ENCODE results near the gene SLC5A6. TPM values are rescaled to one million over a fixed set of nuclear protein-coding genes. Genes with fewer than 3 reads are reported as not detected.

SLC5A6 gene
- polyA plus RNA-seq, 12 donors, result 11.1 to 25.1 (median 17.6) TPM; not detected in 1

Other genes with a start within 250 kb of the SLC5A6 start
- 100 to 1,000 TPM in 1 of 12 donors, 10 to 100 TPM in 11; 18.0 to 332 (median 26.6) TPM for gene MAPRE3, start 241.6 kb downstream of the SLC5A6 start, polyA plus RNA-seq (ENCODE audit: insufficient read length in 12 of 12)
- 10 to 100 TPM in 11 of 12 donors, not detected in 1; 48.5 to 80.4 (median 65.7) TPM for gene TMEM214, start 179.3 kb downstream of the SLC5A6 start, polyA plus RNA-seq (ENCODE audit: insufficient read length in 12 of 12)
- 10 to 100 TPM in 11 of 12 donors, not detected in 1; 17.0 to 62.7 (median 20.1) TPM for gene AGBL5, start 160.6 kb downstream of the SLC5A6 start, polyA plus RNA-seq (ENCODE audit: insufficient read length in 12 of 12)
- 100 to 1,000 TPM in 11 of 12 donors, not detected in 1; 209 to 311 (median 238) TPM for gene OST4, start 140.6 kb downstream of the SLC5A6 start, polyA plus RNA-seq (ENCODE audit: insufficient read length in 12 of 12)
- 100 to 1,000 TPM in 1 of 12 donors, 10 to 100 TPM in 10, not detected in 1; 39.9 to 107 (median 64.1) TPM for gene EMILIN1, start 133.7 kb downstream of the SLC5A6 start, polyA plus RNA-seq (ENCODE audit: insufficient read length in 12 of 12)
- 1 to 10 TPM in 11 of 12 donors, not detected in 1; 1.1 to 7.6 (median 2.1) TPM for gene KHK, start 125.5 kb downstream of the SLC5A6 start, polyA plus RNA-seq (ENCODE audit: insufficient read length in 12 of 12)
- gene CGREF1, start 93.1 kb downstream of the SLC5A6 start, polyA plus RNA-seq (ENCODE audit: insufficient read length in 12 of 12), result 1 to 10 TPM in 9 of 12 donors, under 1 TPM in 1, not detected in 2; 0.62 to 4.6 (median 1.8) TPM
- gene ABHD1, start 88.5 kb downstream of the SLC5A6 start, polyA plus RNA-seq (ENCODE audit: insufficient read length in 12 of 12), result under 1 TPM in 10 of 12 donors, not detected in 2; 0.12 to 0.70 (median 0.34) TPM
- 10 to 100 TPM in 11 of 12 donors, not detected in 1; 24.1 to 39.8 (median 33.6) TPM for gene PREB, start 77.6 kb downstream of the SLC5A6 start, polyA plus RNA-seq (ENCODE audit: insufficient read length in 12 of 12)
- gene PRR30, start 72.9 kb downstream of the SLC5A6 start, polyA plus RNA-seq (ENCODE audit: insufficient read length in 12 of 12), result not detected
- gene TCF23, start 63.3 kb downstream of the SLC5A6 start, polyA plus RNA-seq (ENCODE audit: insufficient read length in 12 of 12), result under 1 TPM in 10 of 12 donors, not detected in 2; 0.18 to 0.44 (median 0.30) TPM
- gene ATRAID, start 227 bp downstream of the SLC5A6 start, polyA plus RNA-seq (ENCODE audit: insufficient read length in 12 of 12), result 100 to 1,000 TPM in 5 of 12 donors, 10 to 100 TPM in 6, not detected in 1; 85.6 to 115 (median 98.3) TPM
- gene CAD, start 5.1 kb upstream of the SLC5A6 start, polyA plus RNA-seq (ENCODE audit: insufficient read length in 12 of 12), result 10 to 100 TPM in 11 of 12 donors, not detected in 1; 18.7 to 45.3 (median 24.5) TPM
- 1 to 10 TPM in 3 of 12 donors, under 1 TPM in 7, not detected in 2; 0.18 to 2.2 (median 0.81) TPM for gene SLC30A3, start 50.8 kb upstream of the SLC5A6 start, polyA plus RNA-seq (ENCODE audit: insufficient read length in 12 of 12)
- gene DNAJC5G, start 63.2 kb upstream of the SLC5A6 start, polyA plus RNA-seq (ENCODE audit: insufficient read length in 12 of 12), result under 1 TPM in 7 of 12 donors, not detected in 5; 0.14 to 0.74 (median 0.28) TPM
- gene TRIM54, start 70.2 kb upstream of the SLC5A6 start, polyA plus RNA-seq (ENCODE audit: insufficient read length in 12 of 12), result 100 to 1,000 TPM in 4 of 12 donors, 10 to 100 TPM in 7, not detected in 1; 34.2 to 125 (median 94.4) TPM
- 1 to 10 TPM in 7 of 12 donors, under 1 TPM in 3, not detected in 2; 0.59 to 2.1 (median 1.4) TPM for gene UCN, start 96.2 kb upstream of the SLC5A6 start, polyA plus RNA-seq (ENCODE audit: insufficient read length in 12 of 12)
- 10 to 100 TPM in 11 of 12 donors, not detected in 1; 37.8 to 89.1 (median 51.3) TPM for gene MPV17, start 110.8 kb upstream of the SLC5A6 start, polyA plus RNA-seq (ENCODE audit: insufficient read length in 12 of 12)
- 10 to 100 TPM in 11 of 12 donors, not detected in 1; 24.0 to 46.5 (median 31.3) TPM for gene GTF3C2, start 144.5 kb upstream of the SLC5A6 start, polyA plus RNA-seq (ENCODE audit: insufficient read length in 12 of 12)
- gene EIF2B4, start 158.1 kb upstream of the SLC5A6 start, polyA plus RNA-seq (ENCODE audit: insufficient read length in 12 of 12), result 10 to 100 TPM in 11 of 12 donors, not detected in 1; 29.0 to 37.7 (median 32.5) TPM
- 10 to 100 TPM in 11 of 12 donors, not detected in 1; 56.4 to 82.2 (median 69.6) TPM for gene SNX17, start 158.3 kb upstream of the SLC5A6 start, polyA plus RNA-seq (ENCODE audit: insufficient read length in 12 of 12)
- 10 to 100 TPM in 9 of 12 donors, 1 to 10 TPM in 2, not detected in 1; 9.1 to 20.0 (median 11.6) TPM for gene ZNF513, start 168.5 kb upstream of the SLC5A6 start, polyA plus RNA-seq (ENCODE audit: insufficient read length in 12 of 12)
- gene PPM1G, start 197.3 kb upstream of the SLC5A6 start, polyA plus RNA-seq (ENCODE audit: insufficient read length in 12 of 12), result 10 to 100 TPM in 11 of 12 donors, not detected in 1; 42.8 to 64.1 (median 54.4) TPM
- gene NRBP1, start 216.4 kb upstream of the SLC5A6 start, polyA plus RNA-seq (ENCODE audit: insufficient read length in 12 of 12), result 100 to 1,000 TPM in 11 of 12 donors, not detected in 1; 112 to 127 (median 120) TPM
- 1 to 10 TPM in 9 of 12 donors, under 1 TPM in 1, not detected in 2; 0.74 to 4.6 (median 2.2) TPM for gene KRTCAP3, start 230.1 kb upstream of the SLC5A6 start, polyA plus RNA-seq (ENCODE audit: insufficient read length in 12 of 12)